Stimulated activated CD4-positive, alpha-beta T cell treated with anti-CD3 and anti-CD28 coated beads, TNF-alpha, amount 100 ng/mL, for 24 hours (primary cell): Measurements from ENCODE around the gene BAG5.
A peak's percentile ranks its signal among the peaks of the same experiment; 100 is the strongest.

Source experiments
- DNase-seq, 3 experiments: peaks; one replicate each; pipeline ENCODE4 v3.0.0-alpha.2; 2020; ENCODE audit warnings: low read depth in 3 of 3

The BAG5 gene

DNA sequence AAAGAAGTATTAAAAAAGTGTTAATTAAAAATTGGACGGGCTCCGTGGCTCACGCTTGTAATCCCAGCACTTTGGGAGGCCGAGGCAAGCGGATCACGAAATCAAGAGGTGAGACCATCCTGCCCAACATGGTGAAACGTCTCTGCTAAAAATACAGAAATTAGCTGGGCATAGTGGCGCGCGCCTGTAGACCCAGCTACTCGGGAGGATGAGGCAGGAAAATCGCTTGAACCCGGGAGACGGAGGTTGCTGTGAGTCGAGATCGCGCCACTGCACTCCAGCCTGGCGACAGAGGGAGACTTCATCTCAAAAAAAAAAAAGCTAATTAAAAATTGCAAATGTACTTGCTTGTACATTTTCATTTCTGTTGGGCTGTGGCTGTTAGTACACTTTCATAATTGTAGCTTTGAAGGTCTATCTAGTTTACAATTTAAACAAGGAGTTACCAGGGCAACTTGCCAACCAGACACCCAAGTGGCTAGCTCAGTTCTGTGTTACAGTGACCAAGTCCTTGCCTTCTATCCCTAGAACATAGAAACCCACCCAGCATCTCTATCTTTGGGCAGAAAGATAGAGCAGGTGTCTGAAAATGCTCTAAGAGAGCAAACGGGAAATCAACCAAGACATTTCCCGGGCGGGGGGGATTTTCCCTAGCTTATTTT lies 1.5 kb upstream of the BAG5 start:
- no peak for DNase-seq

DNA sequence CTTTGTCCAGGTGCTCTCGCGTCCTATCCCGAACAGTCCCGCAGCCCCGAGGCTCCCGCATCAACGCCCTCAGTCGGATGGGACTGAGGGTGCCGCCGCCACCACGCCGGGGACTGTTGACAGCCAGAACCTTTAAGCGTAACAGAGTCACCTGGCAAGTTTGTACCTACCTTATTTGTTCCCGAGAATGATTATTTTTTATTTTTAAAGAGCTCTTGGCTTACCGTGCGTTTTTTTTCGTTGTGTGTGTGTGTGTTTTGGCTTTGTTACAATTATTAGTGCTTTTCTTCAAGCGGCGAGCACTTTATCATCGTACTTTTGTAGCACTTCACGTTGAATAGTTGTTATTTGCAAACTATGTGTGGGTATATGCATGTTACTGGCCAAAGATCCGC lies 766 bp upstream of the BAG5 start:
- no peak for DNase-seq

DNA sequence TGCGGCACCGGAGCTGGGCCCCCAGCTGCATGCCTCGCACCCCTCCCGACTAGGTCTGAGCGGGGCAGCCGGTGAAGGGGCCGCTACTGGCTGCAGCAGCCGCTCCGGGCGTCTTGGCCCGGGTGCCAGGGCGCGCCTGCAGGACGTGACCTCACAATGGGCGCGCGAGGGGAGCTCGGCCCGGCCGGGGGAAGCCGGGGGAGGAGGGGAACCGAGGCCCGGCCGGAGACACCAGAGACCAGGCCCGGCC lies 353 bp downstream of the BAG5 start:
- no peak for DNase-seq

DNA sequence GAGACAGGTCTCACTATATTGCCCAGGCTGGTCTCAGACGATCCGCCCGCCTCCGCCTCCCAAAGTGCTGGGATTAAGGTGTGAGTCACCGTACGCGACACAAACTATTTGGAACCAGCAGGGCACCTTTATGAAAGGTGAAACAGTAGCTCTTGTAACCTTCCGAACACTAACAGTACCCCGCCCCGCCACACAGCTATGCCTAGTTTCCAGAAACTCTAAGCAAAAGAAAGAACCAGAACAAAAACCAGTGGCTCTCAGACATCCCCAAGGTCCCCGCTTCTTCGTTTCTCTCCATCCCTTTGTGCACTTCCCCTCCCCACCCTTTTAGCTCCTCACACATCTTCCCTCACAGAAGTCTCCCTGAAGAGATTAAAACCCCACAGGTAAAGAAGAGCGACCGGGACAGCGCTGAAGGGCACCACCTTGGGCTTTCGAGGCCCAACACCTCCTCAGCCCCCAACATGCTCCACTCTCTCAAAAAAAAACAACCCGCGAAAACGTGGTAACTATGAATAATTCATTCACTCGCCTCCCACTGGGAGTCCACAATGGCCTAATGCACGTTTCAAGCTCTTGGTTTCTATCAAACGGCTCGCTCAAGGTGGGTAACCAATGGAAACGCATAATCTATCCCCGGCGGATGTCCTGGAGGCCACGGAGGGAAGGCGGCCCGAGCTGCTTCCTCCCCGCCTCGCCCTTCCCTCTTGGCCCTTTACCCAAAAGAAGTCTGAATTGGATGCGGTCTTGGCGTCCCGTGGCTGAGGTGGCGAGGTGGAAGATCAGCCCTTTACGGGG lies 877 bp downstream of the BAG5 start:
- peak in 1 of 3 experiments; percentile 47 for DNase-seq

DNA sequence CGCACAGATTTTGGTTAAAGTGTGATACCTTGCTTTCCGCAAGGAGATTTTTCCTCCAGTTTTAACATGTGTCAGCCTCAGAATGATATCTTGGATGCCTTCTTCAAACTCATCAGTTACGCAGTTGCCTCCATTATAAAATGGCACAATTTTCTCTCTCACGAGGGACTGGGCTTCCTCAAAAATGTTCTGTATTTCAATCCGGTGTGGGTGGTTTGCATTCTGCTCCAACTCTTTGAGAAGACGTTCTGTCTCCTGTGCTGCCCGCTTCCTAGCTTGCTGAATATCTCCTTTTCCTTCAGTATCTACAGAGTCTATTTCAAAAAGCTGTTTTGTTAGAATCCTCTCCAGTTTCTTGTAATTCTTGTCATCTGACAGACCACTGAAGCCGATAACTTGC lies 1.8 kb downstream of the BAG5 start:
- no peak for DNase-seq

DNA sequence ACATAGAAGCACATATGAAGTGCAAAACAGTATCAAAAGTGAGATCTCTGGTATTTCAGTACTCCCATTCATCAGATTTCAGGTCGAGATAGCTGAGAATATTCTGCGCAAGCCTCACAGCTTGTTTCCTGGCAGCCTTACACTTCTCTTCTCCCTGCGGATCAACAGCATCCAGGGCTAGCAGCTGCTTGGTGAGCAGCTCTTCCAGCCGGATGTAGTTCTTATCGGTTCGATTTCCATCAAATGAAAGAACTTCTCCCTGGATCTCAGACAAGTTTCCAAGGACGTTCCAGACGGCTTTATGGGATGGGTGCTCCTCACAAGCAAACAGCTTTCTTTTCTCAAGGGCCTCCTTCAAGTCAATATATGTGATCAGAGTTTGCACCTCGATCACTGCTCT lies 2.7 kb downstream of the BAG5 start:
- DNase-seq = no peak

DNA sequence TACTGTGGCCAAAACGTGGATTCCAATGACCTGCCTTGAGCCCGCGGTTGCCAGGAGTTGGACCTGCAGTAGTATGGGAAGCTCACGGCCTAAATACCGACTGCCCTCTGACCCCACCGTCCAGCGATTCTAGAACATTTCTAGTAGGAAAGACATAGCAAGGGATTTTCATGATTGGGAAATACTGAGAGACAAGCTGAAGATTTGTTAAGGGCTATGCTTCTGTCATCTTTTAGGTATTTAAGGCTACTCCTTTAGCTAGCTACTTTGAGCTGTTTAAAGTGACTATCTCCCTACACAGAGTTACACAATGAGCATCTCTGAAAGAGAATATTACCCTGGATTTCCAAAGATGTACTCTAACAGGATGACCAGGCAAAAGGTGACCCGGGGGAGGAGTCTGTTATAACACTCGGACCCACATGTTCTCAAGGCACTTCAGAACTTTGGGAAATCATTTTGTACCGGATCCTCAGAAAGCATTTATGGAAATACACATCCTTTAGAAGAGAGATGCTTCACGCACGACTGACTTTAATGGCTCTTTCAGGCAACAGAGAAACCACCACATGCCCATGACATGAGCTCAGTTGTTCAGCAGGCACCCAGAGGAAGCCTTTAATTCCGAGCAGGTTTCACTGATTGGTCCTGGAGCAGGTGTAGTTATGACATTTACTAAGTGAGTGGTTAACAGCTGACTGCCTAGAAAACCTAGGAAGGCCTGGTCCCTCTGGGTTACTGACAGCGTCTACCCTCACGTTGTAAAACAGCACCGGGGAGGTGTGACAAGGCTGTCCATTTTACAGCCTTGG lies 4.2 kb downstream of the BAG5 start:
- no peak for DNase-seq

DNA sequence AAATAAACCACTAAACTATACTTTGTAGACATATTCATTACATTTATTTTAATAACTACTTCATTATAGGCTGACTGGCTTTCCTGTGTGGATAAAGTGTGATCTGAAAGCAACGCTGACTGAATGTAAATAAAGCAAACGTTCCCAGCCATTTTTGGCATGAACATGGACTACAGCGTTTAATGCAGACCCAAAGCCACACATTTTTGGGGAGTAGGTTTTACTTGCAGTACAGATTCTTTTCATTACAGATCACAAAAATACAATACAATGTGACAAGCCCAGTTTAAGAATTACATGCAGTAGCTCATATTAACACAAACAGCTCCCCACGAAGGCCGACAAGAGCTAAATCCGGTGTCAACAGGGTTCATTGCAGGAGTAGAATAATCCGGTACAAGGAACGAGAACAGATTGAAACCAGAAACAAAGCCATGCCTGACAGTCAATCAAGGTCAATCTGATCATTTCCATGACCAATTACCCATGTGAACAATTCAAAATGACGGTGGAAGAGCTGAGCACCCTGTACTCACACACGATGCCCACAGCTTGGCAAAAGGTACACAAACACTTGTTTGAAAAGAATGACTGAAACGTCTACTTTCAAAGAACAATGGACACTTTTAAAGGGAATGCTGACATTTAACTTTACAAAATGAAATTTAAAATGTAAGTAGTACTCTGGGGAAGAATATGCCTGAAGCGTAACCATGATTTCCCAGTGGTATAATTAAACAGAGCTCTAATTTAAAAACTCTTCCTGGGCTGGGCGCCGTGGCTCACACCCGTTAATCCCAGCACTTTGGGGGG lies 5.3 kb downstream of the BAG5 start:
- no peak for DNase-seq

DNA sequence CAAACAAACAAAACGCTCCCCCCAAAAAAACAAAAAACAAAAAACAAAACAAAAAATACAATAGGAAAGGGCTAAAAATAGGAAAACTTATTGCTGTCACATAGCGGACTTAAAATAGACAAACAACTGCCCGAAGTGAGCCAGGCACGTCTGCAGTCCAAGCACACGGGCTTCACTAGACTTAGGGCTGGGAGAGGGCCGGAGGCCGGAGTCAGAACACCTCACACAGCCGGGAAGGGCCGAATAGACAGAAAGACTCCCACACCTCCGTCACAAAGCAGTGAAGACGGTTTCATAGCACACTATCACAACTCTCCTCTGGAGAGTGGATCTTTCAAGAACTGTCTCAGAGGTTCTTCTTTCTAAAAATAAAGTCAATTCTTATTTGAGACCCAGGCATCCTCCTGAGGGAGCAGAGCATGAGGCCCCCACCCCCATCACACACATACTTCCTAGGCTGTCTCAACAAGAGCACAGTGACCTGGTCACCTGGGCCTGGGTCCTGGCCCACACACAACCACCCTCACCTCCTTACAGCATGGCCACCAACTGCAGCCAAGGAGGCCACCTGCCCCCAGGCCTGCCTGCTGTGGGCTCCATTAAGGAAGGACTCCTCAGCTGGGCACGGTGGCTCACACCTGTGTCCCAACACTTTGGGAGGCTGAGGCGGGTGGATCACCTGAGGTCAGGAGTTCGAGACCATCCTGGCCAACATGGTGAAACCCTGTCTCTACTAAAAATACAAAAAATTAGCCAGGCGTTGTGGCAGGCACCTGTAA lies 6.7 kb downstream of the BAG5 start:
- no peak for DNase-seq

DNA sequence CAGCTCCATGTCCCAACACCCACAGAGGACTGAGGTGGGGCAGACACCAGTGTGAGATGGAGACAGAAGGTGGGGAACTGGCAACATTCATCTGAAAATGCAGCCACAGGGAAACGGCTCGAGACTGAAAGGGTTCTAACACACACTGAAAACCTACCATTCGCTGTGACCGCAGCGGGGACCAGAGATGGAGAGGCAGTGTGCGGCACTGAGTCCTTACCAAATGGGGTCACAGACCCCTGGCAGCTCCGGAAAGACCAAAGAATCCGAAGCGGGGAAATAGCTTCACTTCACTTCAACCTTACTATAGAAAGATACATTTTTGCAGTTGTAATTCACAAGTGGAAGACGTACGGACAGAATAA lies 9.6 kb downstream of the BAG5 start:
- DNase-seq = no peak

DNA sequence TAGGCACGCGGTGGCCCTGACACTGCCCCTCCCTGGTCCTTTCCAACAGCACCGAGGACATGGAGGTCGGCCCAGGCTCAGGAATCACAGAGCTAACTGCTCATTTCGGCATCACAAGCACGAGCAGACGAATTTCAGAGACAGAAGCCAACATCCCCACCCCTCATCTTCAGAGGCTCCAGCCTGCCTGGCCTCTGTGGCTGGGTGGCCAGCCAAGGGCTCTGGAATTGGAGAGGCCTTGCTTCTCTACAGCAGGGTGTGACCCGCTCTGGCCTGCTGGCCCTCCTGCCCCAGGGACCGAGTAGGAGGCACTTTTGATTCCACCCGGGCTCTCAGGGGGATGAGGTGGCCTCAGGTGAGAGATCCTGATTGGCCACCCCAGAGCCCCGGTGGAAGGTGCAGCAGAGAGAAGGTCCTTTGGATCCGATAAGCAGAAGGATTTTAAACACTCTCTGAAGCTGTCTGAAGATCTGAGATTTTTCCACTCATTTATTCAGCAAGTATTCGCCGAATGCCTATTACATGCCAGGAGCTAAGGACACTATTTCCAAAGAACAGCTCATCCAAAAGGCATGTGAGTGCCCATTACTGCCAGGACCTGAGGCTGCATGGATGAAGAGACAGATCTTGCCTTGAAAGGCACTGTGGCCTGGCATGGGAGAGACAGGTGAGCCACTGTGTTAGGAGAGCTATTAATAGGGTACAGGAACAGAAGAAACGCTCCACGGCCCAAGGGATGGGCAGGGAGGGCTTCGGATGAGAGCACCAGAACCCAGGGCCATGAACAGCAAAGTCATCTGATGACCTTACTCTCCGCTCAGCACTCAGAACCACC lies 10.2 kb downstream of the BAG5 start:
- no peak for DNase-seq

DNA sequence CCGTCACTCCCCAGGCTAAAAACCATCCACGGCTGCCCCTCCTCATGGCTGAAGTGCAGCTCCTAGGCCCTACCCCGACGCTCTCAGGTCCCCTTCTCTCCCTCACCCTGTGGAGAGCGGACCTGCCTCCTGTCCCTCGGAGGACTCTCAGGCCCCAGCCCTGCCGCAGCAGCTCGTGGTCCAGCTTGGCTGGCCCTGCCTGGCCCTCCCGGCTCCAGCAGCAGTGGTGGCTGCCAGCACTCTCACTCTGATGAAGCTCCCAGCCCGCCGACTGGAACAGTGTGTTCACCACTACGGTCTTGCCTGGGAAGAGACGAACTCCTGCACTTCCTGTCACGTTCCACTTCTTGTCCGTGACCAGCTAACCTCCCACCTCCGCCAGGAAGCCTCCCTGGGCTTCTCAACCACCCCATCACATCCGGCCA lies 11.1 kb downstream of the BAG5 start:
- no peak for DNase-seq

DNA sequence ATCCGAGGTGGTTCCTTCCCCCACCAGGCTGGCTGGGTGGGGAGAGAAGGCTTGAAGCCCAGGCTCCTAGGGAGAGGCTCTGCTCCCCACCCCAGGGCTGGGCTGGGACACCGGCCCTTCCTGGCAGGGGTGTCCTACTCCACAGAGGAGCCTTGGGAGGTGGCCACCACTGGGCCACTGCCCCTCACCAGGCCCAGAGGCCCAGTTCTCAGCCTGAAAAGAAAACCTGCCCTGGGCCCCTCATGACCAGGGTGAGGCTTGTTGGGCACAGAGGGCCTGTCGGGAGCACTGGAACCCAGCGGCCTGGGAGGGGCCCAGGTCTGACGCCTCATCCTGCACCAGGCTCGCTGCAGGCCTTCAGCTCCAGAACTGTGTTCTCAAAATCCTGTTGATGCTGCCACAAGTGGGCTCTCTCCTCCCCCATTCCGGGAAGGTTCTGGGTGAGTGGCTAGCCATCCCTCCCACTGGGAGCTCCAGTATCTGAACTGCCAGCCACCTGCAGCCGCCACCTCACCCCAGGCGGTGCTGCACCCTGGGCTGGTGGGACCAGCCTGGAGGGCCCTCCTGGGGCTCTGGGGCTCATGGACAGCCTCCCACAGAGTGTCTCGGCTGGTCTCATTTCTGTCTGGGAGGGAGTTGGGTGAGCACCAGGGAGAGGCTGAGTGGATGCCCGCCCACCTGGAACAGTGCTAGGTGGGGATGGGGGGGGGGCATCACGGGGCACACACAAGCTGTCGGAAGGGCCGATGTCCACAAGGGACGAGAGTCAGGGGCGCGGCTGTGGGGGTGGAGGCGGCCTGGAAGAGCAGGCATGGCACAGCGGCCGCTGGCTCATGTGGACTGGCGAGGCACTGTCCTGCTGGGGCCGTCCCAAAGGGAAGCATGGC lies 11.8 kb downstream of the BAG5 start:
- no peak for DNase-seq

DNA sequence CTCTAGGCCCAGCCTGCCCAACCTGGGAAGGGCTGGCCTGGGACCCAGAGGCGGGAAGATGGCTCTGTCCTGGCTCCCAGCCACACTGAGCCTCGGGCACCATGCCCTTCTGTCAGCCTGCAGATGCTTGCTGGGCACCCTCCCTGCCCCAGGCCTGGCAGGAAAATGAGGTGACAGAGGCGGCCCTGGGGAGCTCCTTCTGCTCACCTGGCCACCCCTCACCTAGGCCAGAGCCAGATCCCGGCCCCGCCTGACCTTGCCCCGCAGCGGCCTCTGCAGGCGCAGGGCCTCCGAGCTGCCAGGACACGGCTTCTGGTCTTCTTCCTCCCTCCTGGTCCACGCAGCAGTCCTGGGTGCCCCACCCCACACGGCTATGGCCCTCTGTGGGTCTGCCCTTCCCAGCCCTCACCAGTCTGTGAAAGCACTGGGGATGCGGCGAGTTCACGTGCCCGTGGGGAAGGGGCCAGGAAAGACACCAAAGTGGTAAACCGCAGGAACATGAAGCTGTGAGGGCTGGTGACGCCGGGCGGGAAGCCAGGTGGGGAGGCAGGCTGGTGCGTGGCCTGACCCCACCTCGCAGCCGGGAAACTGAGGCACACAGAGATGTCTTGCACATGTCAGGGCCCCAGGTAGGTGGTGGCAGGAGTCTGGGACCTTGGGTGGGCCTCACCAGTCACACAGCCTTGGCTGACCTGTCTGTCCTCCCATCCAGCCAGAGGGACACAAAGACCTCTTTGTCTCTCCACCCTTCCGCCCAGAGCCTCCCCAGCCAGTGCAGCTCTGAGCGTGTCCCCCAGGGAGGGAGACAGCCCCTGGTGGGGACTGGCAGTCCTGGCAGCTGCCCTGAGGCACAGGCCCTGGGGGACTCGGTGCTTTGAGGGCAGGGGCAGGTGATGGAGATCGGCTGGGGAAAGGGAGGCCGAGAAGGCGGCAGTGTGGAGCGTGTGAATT lies 12.8 kb downstream of the BAG5 start:
- DNase-seq = no peak

DNA sequence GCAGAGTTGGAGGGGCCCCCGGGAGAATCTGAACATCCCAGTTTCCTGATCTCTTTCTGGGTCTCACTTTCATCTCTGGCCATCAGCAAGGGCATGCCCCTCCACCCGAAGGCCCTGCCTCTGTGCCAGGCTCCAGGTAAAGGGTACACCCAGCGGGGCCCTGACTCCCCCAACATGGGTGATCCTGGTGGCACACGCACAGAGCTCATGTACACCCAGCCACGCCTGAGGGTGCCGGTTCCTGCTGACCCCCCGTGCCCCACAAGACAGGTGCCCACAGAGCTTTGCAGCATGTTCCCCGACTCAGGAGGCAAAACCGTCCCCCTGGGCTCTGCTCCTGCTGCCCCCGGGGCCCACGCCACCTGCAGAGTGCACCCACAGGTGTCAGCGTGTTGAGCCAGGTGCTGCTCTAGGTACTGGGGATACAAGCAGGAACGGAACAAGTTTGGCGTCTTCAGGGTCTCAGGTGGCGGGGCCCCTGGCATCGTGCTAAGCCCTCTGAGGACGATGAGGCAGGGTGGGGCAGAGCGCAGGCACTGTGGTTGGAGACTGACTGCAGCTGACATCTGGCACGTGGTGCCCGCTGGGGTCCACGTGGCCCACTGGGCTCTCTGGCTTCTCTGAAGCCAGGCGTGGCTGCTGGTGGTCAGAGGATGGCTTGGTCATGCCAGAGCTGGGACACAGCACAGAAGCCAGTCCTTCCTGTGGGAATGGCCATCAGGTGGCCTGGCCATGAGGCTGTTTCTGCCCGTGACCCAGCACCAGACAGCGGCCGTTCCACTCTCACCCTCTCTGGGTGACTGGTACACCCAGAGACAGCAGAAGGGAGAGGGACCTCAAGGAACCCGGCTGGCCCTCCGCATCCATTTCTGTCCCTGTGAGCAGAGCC lies 13.8 kb downstream of the BAG5 start:
- no peak for DNase-seq

DNA sequence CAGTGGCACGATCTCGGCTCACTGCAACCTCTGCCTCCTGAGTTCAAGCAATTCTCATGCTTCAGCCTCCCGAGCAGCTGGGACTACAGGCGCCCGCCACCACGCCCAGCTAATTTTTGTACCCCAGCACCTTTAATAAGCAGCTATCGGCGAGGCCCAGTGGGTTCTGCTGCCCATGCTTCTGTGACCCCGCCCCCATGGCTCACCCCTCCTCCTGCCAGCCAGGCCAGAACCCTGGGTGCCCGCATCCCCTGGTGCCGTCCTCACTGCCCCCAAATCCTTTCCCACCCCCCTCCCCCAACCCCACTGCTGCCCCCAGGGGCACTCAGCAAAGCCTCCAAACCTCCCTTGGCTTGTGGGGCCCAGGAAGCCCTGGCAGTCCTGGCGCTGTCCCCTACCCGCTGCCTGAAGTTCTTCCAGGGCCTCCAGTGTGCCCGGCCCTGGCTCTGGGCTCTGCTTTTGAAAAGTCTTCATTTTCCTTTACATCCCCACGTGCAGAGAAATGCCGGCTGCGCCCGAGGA lies 14.5 kb downstream of the BAG5 start:
- DNase-seq = no peak

DNA sequence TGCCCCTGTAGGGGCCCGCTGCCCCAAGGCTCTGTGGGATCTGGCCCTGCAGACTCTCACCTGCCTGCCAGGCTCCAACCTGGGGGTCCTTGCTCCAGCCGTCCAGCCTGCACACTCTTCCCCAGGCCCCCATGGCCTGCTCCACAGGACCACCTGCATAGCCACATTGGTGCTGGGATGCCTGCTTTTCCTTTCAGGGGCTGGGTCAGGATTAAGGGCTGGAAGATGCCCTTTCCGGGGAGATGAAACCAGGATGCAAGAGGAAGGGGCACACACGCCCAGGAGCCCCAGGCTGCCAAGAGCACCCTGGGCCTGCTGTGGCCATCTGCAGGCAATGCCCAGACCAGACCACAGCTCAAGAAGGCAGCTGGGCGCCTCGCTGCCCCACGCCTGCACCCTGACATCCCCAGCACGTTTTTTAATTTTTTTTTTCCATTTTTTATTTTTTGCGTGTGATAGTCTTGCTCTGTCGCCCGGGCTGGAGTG lies 15.0 kb downstream of the BAG5 start:
- no peak for DNase-seq
